Thyroid gland (tissue), 4 donors: ENCODE data around the gene BCL10.

Experiments
- POLR2A ChIP-seq, 2 donors: fragments of 450-650 bp; IDR thresholded peaks; one replicate each; pipeline ENCODE4 v1.6.1; 2017; ENCODE audit warnings: antibody characterized with exemption in 2 of 2, mild to moderate bottlenecking in 2 of 2, moderate library complexity in 1 of 2
- TF ChIP-seq, protein P1 (sequence below), 6 experiments: fragments of 200-600 bp in 3 of 6; fragments of 450-650 bp in 3 of 6; sonication (generic) in 3 of 6; IDR thresholded peaks; one replicate each; pipeline ENCODE4 v1.5.1; 2016 to 2019; ENCODE audit warnings: antibody characterized with exemption in 6 of 6, mild to moderate bottlenecking in 2 of 6, inconsistent platforms in 1 of 6, moderate library complexity in 1 of 6

GRCh38 chr1:85228972-85229371 is 47.5 kb downstream of the BCL10 start:
- TF ChIP-seq POLR2A (IDR thresholded peaks at IDR 0.05) = no peak
- TF ChIP-seq, protein P1, sequence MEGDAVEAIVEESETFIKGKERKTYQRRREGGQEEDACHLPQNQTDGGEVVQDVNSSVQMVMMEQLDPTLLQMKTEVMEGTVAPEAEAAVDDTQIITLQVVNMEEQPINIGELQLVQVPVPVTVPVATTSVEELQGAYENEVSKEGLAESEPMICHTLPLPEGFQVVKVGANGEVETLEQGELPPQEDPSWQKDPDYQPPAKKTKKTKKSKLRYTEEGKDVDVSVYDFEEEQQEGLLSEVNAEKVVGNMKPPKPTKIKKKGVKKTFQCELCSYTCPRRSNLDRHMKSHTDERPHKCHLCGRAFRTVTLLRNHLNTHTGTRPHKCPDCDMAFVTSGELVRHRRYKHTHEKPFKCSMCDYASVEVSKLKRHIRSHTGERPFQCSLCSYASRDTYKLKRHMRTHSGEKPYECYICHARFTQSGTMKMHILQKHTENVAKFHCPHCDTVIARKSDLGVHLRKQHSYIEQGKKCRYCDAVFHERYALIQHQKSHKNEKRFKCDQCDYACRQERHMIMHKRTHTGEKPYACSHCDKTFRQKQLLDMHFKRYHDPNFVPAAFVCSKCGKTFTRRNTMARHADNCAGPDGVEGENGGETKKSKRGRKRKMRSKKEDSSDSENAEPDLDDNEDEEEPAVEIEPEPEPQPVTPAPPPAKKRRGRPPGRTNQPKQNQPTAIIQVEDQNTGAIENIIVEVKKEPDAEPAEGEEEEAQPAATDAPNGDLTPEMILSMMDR (IDR thresholded peaks at IDR 0.05) = no peak
